HG02981 (cell line): Measurements from ENCODE around the gene XPO6.

ENCODE experiments used
- ATAC-seq: cut with Tn5 transposase; IDR thresholded peaks from one replicate; pipeline ENCODE4 v1.9.1; 2021; ENCODE audit warnings: mild to moderate bottlenecking, moderate library complexity; ENCODE audit not compliant: unreplicated experiment

Gene XPO6

GRCh38 chr16:28096983-28097899 lies 114.5 kb downstream of the XPO6 start:
- ATAC-seq, result no peak

DNA sequence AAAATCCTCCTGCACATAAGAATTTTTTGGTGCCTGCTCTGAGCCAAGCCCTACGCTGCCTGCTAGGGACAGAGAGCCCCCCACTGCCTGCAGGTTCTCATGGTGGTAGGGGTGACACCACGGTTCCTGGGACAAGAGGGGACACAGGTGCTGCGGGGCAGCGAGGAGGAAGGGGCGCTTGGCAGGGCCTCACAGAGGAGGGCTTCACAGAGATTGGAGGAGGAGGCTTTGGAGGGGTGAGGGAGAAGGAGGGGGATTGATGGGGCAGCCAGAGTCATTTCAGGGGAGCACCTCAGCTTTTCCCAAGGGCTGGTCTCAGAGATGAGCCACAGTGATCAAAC lies 118.4 kb downstream of the XPO6 start:
- ATAC-seq, result no peak

DNA sequence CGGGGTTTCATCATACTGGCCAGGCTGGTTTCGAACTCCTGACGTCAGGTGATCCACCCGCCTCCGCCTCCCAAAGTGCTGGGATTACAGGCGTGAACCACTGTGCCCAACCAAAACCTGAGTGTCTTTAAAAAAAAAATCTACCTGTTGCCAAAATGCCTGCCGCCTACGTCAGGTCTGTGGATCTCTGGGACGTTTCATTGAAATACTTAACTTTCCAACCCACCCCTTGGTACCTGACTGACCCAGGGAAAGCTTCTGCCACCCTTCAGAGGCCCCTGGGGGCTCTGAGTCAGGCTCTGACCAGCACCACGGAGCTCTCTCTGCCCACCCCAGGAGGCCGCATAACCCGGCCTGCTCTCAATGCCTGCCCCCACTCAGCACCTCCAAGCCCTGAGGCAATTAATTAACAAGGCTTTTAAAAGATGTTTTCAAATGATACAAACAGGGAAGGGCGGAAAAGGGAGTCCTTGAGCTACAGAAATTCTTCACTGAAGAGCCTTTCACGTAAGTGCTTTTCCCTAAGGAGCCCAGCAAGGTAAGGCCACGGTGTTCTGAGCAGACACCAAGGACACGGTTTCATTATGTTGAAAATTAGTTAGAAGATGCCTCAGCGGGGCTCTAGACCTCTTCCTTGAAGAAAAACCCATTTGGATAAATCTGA lies 118.9 kb downstream of the XPO6 start:
- ATAC-seq, result no peak

- ATAC-seq, result no peak
Measured at GRCh38 chr16:28091656-28092055, 120.1 kb downstream of the XPO6 start.

- ATAC-seq, result no peak
Measured at GRCh38 chr16:28090646-28091377, 121.0 kb downstream of the XPO6 start.

DNA sequence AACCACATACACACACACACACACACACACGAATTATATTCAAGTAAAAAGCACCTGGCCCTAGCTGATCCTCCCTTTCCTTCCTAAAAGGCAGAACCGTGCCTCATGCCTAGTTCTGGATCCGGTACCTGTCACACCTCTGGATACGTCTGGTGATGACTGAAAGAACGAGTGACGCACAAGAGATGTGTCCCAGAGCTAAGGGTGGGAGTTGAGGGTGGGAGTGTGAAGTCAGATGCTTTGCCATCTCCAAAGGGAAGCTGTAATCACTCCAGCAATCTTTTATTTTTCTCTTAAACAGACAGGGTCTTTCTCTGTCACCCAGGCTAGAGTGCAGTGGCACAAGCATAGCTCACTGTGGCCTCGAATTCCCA lies 121.8 kb downstream of the XPO6 start:
- ATAC-seq, result no peak

GRCh38 chr16:28089205-28089991 lies 122.4 kb downstream of the XPO6 start:
- ATAC-seq, result no peak

DNA sequence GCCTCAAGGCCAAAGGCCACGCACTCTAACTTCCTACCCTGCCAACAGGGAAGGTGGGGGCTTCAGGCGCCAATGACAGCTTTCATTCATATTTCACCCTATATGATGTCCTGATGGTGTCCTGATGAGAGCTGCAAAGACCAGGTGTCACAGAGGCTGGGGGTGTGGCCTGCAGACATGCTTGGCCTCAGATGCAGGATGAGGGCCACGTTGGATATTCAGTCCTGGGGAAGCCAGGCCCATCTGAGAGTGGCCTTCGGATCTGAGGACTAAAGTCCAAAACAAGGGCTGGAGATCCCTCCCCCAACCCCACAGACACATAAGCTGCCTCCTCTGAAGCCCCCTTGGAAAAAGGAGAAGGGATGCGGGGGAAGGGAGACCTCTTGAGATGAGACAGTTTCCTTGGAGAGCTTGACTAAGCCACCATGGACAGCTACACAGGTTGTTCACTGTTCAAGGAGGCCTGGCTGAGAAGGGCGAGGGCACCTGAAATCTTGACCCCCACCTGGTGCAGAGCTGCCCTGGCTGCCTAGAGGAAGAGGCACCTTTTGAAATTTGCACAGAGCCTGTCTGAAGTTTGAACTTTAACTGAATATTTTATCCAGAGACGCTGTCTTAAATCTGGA lies 124.0 kb downstream of the XPO6 start:
- no peak for ATAC-seq

- ATAC-seq, result no peak
Measured at GRCh38 chr16:28087140-28087660, 124.6 kb downstream of the XPO6 start.

- no peak for ATAC-seq
Measured at GRCh38 chr16:28086186-28087139, 125.3 kb downstream of the XPO6 start.

DNA sequence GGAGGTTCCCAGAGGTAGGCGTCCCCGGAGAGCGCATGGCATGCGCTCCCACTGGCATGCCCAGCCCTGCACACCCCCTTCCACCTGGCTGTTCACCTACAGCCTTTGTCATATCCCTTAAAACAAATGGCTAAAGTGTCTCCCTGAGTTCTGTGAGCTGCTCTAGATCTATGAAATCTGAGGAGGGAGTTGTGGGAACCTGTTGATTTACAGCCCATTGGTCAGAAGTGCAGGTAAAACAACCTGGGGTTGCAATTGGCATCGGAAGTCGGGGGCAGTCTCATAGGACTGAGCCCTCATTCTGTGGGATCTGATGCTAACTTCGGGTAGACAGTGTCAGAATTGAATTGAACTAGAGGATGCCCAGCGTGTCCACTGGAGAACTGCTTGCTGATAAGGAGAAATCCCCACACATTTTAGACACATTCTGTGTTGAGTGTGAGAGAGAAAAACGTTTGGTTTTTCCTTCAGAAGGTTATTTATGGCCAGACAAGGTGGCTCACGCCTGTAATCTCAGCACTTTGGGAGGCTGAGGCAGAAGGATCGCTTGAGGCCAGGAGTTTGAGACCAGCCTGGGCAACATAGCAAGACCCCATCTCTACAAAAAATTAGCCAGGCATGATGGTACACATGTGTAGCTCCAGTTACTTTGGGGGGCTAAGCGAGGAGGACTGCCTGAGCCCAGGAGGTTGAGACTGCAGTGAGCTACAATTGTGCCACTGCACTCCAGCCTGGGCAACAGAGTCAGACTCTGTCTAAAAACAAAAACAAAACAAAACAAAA lies 126.2 kb downstream of the XPO6 start:
- ATAC-seq, result no peak

DNA sequence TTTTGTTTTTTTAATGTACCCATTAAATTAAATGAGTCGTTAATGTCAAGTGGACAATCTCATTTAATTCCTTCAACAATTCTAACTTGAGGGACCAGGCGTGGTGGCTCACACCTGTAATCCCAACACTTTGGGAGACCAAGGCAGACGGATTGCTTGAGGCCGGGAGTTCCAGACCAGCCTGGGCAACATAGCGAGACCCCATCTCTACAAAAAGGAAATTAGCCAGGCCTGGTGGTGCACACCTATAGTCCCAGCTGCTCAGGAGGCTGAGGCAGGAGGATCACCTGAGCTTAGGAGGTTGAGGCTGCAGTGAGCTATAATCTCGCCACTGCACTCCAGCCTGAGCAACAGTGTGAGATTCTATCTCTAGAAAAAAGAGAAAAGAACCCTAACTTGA lies 127.6 kb downstream of the XPO6 start:
- no peak for ATAC-seq

DNA sequence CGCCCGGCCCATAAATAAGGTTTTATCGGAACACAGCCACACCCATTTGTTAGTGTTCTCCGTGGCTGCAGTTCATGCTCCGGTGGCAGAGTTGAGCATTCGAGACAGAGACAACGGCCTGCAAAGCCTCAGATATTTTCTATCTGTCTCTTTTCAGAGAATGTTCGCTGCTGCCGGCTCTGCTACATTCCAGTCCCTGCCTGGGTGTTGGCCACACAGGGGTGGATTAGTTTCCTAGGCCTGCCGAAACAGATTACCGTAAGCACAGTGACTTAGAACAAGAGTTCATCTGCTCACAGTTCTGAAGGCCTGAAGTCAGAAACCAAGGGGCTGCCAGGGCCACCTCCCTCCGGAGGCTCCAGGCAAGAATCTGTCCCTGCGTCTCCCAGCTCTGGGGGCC lies 129.1 kb downstream of the XPO6 start:
- no peak for ATAC-seq

DNA sequence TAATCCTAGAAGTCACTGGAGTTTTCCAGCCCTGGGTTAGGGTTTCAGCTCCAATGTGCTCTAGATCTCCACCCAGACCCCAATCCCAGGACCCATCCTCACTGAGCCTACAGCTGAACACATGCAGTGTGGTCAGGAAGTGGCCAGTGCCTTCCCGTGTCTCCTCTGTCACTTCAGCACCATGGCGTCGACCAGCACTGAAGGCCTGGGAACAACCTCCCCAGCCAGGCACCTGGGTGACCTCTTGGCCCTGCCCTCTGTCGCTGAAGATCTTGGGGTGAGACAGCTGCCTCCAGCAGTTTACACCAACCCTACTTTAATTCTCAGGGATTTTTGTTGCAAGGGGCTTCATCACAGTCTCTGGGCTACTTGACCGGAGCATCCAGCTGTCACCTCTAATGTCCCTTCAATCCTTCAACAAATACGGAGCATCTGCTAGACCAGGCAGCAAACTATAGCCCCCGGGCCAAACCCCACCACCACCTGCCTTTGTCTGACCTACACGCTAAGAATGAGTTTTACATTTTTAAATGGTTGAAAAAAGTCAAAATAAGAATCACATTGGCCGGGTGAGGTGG lies 130.3 kb downstream of the XPO6 start:
- ATAC-seq, result no peak

- no peak for ATAC-seq
Measured at GRCh38 chr16:28078261-28078660, 133.5 kb downstream of the XPO6 start.

- ATAC-seq, result no peak
Measured at GRCh38 chr16:28073836-28074235, 137.9 kb downstream of the XPO6 start.

DNA sequence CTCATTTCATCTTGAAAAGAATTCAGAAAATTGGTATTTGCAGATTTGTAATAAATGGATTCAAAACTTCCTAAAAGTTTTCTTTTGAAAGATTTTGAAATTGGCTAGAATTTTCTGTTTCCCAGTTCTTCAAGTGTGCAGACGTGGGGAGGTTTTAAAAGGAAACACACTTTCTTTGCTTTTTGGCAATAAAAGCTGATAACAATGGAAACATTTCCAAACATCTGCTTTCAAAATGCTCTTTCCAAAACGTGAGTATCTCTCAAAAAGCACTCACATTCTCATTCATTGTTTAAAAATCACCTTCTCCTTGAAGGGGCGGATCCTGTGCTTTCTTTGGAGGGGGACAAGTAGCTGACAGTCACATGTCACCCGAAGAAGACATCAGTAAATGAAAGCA lies 139.7 kb downstream of the XPO6 start:
- no peak for ATAC-seq
